GM21528 (cell line): ENCODE measurements around the gene SLC25A12.
"Not testable (repeated sequence)": the region's sequence is repeated elsewhere in the genome, so short reads cannot be mapped to it uniquely, and the experiment has no call there.

Source experiments
- ATAC-seq: cut with Tn5 transposase; IDR thresholded peaks from one replicate; pipeline ENCODE4 v1.9.1; 2021; ENCODE audit warnings: mild to moderate bottlenecking, moderate library complexity; ENCODE audit not compliant: unreplicated experiment, low FRiP score

SLC25A12 gene

GRCh38 chr2:171792886-171793580, 101.0 kb downstream of the SLC25A12 start:
- ATAC-seq, result no peak

GRCh38 chr2:171792157-171792556, 101.9 kb downstream of the SLC25A12 start:
- ATAC-seq, result no peak

GRCh38 chr2:171791361-171791760, 102.7 kb downstream of the SLC25A12 start:
- ATAC-seq, result no peak

GRCh38 chr2:171789956-171790355, 104.1 kb downstream of the SLC25A12 start:
- no peak for ATAC-seq

GRCh38 chr2:171788316-171788993, 105.6 kb downstream of the SLC25A12 start:
- no peak for ATAC-seq

GRCh38 chr2:171787333-171788072, 106.5 kb downstream of the SLC25A12 start:
- ATAC-seq, result no peak

- no peak for ATAC-seq
Measured at GRCh38 chr2:171785450-171785849, 108.6 kb downstream of the SLC25A12 start.

GRCh38 chr2:171778515-171778914, 115.5 kb downstream of the SLC25A12 start:
- no peak for ATAC-seq

- ATAC-seq, result not testable (repeated sequence)
Measured at GRCh38 chr2:171774581-171774980, 119.5 kb downstream of the SLC25A12 start.

- ATAC-seq, result no peak
Measured at GRCh38 chr2:171772373-171772772, 121.7 kb downstream of the SLC25A12 start.

GRCh38 chr2:171771463-171771862, 122.6 kb downstream of the SLC25A12 start:
- ATAC-seq, result no peak

GRCh38 chr2:171763602-171764001, 130.4 kb downstream of the SLC25A12 start:
- ATAC-seq, result no peak

GRCh38 chr2:171762879-171763573, 131.0 kb downstream of the SLC25A12 start:
- no peak for ATAC-seq

- ATAC-seq, result not testable (repeated sequence)
Measured at GRCh38 chr2:171761176-171761575, 132.9 kb downstream of the SLC25A12 start.

- not testable (repeated sequence) for ATAC-seq
Measured at GRCh38 chr2:171758762-171759161, 135.3 kb downstream of the SLC25A12 start.

GRCh38 chr2:171754254-171754939, 139.6 kb downstream of the SLC25A12 start:
- ATAC-seq, result no peak

GRCh38 chr2:171747371-171747770, 146.7 kb downstream of the SLC25A12 start:
- no peak for ATAC-seq

- ATAC-seq, result no peak
Measured at GRCh38 chr2:171745806-171746205, 148.2 kb downstream of the SLC25A12 start.

- ATAC-seq, result no peak
Measured at GRCh38 chr2:171745141-171745540, 148.9 kb downstream of the SLC25A12 start.

- no peak for ATAC-seq
Measured at GRCh38 chr2:171742760-171743159, 151.3 kb downstream of the SLC25A12 start.
